HepG2 (cell line): ENCODE measurements around the gene NAALAD2. TPM values are rescaled to one million over a fixed set of nuclear protein-coding genes. Genes with fewer than 3 reads are reported as not detected.
A peak's percentile ranks its signal among the peaks of the same experiment; 100 is the strongest.

ENCODE experiments used
- CEBPG ChIP-seq: IDR thresholded peaks from 2 replicates; pipeline ENCODE4 v1.6.1; 2016
- ERF ChIP-seq: IDR thresholded peaks from 2 replicates; pipeline ENCODE4 v1.6.1; 2018; ENCODE audit warnings: missing biosample characterization, missing genetic modification reagents
- HOXA5 ChIP-seq: sonication (generic); formaldehyde crosslinking; IDR thresholded peaks from 2 replicates; pipeline ENCODE4 v1.4.0; 2020; ENCODE audit warnings: missing genetic modification reagents
- MIER2 ChIP-seq: IDR thresholded peaks from 2 replicates; pipeline ENCODE4 v1.6.1; 2016; ENCODE audit warnings: missing biosample characterization, missing genetic modification reagents
- PHF21A ChIP-seq: sonication (generic); formaldehyde crosslinking; IDR thresholded peaks from 2 replicates; pipeline ENCODE4 v1.5.0; 2020; ENCODE audit warnings: mild to moderate bottlenecking, missing genetic modification reagents
- RARG ChIP-seq: sonication (generic); formaldehyde crosslinking; IDR thresholded peaks from 2 replicates; pipeline ENCODE4 v1.4.0; 2020; ENCODE audit warnings: low read depth, mild to moderate bottlenecking, missing genetic modification reagents
- SP2 ChIP-seq: sonication (generic); formaldehyde crosslinking; IDR thresholded peaks from 2 replicates; pipeline ENCODE4 v1.5.1; 2020; ENCODE audit warnings: mild to moderate bottlenecking, missing genetic modification reagents
- ZNF30 ChIP-seq: sonication (generic); formaldehyde crosslinking; IDR thresholded peaks from 2 replicates; pipeline ENCODE4 v1.5.0; 2020; ENCODE audit warnings: mild to moderate bottlenecking, missing genetic modification reagents
- ZNF343 ChIP-seq: sonication (generic); formaldehyde crosslinking; IDR thresholded peaks from 2 replicates; pipeline ENCODE4 v1.4.0; 2020; ENCODE audit warnings: mild to moderate bottlenecking, missing genetic modification reagents
- ZNF354B ChIP-seq: sonication (generic); formaldehyde crosslinking; IDR thresholded peaks from 2 replicates; pipeline ENCODE4 v1.8.0; 2022; ENCODE audit warnings: mild to moderate bottlenecking, missing genetic modification reagents
- ZNF605 ChIP-seq: sonication (generic); formaldehyde crosslinking; IDR thresholded peaks from 2 replicates; pipeline ENCODE4 v1.8.0; 2022; ENCODE audit warnings: mild to moderate bottlenecking, missing genetic modification reagents
- ZNF816 ChIP-seq: sonication (generic); formaldehyde crosslinking; IDR thresholded peaks from 2 replicates; pipeline ENCODE4 v1.8.0; 2022; ENCODE audit warnings: missing genetic modification reagents, mild to moderate bottlenecking, borderline replicate concordance
- polyA plus RNA-seq, 8 experiments: library from polyadenylated mRNA; depleted of rRNA in 3 of 8; stranded (reverse) in 7 of 8; unstranded in 1 of 8; fragments of >200 nt; fragmentation: Illumina TruSeq in 4 of 8; extraction: Trizol in 4 of 8; gene quantifications; 2 replicates each; pipeline versions ENCODE4 v1.2.1 to v1.2.3, GENCODE V29; 2011 to 2016; ENCODE audit warnings: low read depth in 4 of 8, missing spikeins in 1 of 8, mixed read lengths in 1 of 8; ENCODE audit not compliant: insufficient read depth in 1 of 8
- total RNA-seq, 5 experiments: library from RNA; depleted of rRNA; stranded (reverse); fragments of >200 nt; fragmentation: Illumina TruSeq; extraction: Trizol; gene quantifications; 2 replicates each; pipeline ENCODE4 v1.2.3, GENCODE V29; 2016; ENCODE audit warnings: low read depth in 1 of 5
- TF ChIP-seq, protein P1 (sequence below): sonication (generic); formaldehyde crosslinking; IDR thresholded peaks from 2 replicates; pipeline ENCODE4 v1.5.0; 2020; ENCODE audit warnings: mild to moderate bottlenecking, missing genetic modification reagents
- TF ChIP-seq, protein P2 (sequence below): sonication (generic); formaldehyde crosslinking; IDR thresholded peaks from 2 replicates; pipeline ENCODE4 v1.5.1; 2020; ENCODE audit warnings: missing genetic modification reagents, mild to moderate bottlenecking, borderline replicate concordance
- TF ChIP-seq, protein P3 (sequence below): sonication (generic); formaldehyde crosslinking; conservative IDR thresholded peaks from 2 replicates; pipeline ENCODE4 v1.4.0; 2020; ENCODE audit warnings: missing genetic modification reagents
- TF ChIP-seq, protein P4 (sequence below): sonication (generic); formaldehyde crosslinking; IDR thresholded peaks from 2 replicates; pipeline ENCODE4 v1.5.1; 2020; ENCODE audit warnings: missing genetic modification reagents, mild to moderate bottlenecking, borderline replicate concordance
- TF ChIP-seq, protein P5 (sequence below): sonication (generic); formaldehyde crosslinking; IDR thresholded peaks from 2 replicates; pipeline ENCODE4 v1.4.0; 2020; ENCODE audit warnings: missing genetic modification reagents; ENCODE audit errors: not compliant biosample characterization
- TF ChIP-seq, protein P6 (sequence below): IDR thresholded peaks from 2 replicates; pipeline ENCODE4 v1.6.1; 2016; ENCODE audit warnings: missing genetic modification reagents, missing compliant biosample characterization
- TF ChIP-seq, protein P7 (sequence below): conservative IDR thresholded peaks from 2 replicates; pipeline ENCODE4 v1.6.1; 2018; ENCODE audit warnings: missing genetic modification reagents

Gene NAALAD2
- total and polyA plus RNA-seq, 2 of the 13 experiments (the other 11 are each of a cell fraction or from before 2014, with no cell fraction given), result 8.0 to 8.9 TPM

DNA sequence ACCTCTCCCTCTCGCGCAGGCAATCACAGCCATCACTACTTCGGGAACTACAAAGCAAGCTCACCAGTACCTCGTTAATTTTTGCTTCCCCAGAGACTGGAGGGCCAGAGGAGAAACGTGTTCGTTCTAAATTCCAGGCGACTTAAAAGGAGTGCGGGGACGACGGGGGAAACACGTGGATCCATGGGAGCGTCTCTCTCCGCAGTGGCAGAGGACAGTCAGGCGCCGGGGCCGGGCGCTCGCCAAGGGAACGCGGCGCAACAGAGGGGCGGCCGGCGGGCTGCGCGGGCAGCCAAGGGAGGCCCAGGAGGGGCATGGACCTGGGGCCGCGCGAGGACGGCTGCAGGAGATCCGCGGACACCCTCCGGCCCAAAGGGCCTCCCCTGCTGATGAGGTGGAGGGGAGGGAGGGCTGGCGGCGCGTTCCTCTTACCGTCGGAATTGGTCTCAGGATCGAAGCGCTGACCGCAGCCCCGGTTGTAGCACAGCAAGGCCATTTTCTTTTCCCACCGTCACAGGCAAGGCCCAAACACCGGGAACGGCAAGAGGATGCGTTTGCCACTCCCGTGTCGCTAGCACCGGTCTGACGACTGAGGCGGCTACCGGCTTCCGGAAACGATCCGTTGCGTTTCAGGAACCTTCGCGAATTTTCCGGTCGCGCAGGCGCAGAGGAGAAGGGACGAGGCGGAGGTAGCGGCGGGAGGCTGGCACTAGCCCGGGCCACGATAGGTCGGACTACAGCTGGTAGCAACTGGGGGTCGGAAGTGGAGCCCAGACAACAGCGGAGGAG is 88.2 kb downstream of the NAALAD2 start, which contains the start of gene CHORDC1 (continued):
- TF ChIP-seq, protein P1, sequence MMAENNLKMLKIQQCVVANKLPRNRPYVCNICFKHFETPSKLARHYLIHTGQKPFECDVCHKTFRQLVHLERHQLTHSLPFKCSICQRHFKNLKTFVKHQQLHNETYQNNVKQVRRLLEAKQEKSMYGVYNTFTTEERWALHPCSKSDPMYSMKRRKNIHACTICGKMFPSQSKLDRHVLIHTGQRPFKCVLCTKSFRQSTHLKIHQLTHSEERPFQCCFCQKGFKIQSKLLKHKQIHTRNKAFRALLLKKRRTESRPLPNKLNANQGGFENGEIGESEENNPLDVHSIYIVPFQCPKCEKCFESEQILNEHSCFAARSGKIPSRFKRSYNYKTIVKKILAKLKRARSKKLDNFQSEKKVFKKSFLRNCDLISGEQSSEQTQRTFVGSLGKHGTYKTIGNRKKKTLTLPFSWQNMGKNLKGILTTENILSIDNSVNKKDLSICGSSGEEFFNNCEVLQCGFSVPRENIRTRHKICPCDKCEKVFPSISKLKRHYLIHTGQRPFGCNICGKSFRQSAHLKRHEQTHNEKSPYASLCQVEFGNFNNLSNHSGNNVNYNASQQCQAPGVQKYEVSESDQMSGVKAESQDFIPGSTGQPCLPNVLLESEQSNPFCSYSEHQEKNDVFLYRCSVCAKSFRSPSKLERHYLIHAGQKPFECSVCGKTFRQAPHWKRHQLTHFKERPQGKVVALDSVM (CRISPR knock-in tag), result peak; percentile 38; the same call in 1 of the 2 replicates
- TF ChIP-seq ZNF30 (CRISPR knock-in tag) (no peak), ZNF605 (CRISPR knock-in tag) (peak; percentile 64; the same call in 1 of the 2 replicates), MIER2 (CRISPR knock-in tag) (no peak), CEBPG (CRISPR knock-in tag) (peak; percentile 23; the same call in 1 of the 2 replicates), ZNF816 (CRISPR knock-in tag) (peak; percentile 43; the same call in 1 of the 2 replicates), RARG (no peak; the same call in 1 of the 2 replicates), HOXA5 (no peak; the same call in 1 of the 2 replicates), ERF (CRISPR knock-in tag) (peak; percentile 75; the same call in 1 of the 2 replicates), PHF21A (no peak), SP2 (peak; percentile 41; the same call in 1 of the 2 replicates), ZNF354B (CRISPR knock-in tag) (0 out of 2 replicates have a peak, but pooled peaks have one; percentile 26), ZNF343 (no peak; the same call in 1 of the 2 replicates)
- TF ChIP-seq, protein P2, sequence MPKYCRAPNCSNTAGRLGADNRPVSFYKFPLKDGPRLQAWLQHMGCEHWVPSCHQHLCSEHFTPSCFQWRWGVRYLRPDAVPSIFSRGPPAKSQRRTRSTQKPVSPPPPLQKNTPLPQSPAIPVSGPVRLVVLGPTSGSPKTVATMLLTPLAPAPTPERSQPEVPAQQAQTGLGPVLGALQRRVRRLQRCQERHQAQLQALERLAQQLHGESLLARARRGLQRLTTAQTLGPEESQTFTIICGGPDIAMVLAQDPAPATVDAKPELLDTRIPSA, result peak; percentile 83; the same call in 1 of the 2 replicates
- TF ChIP-seq, protein P3, sequence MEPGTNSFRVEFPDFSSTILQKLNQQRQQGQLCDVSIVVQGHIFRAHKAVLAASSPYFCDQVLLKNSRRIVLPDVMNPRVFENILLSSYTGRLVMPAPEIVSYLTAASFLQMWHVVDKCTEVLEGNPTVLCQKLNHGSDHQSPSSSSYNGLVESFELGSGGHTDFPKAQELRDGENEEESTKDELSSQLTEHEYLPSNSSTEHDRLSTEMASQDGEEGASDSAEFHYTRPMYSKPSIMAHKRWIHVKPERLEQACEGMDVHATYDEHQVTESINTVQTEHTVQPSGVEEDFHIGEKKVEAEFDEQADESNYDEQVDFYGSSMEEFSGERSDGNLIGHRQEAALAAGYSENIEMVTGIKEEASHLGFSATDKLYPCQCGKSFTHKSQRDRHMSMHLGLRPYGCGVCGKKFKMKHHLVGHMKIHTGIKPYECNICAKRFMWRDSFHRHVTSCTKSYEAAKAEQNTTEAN (CRISPR knock-in tag), result no peak
- TF ChIP-seq, protein P4, sequence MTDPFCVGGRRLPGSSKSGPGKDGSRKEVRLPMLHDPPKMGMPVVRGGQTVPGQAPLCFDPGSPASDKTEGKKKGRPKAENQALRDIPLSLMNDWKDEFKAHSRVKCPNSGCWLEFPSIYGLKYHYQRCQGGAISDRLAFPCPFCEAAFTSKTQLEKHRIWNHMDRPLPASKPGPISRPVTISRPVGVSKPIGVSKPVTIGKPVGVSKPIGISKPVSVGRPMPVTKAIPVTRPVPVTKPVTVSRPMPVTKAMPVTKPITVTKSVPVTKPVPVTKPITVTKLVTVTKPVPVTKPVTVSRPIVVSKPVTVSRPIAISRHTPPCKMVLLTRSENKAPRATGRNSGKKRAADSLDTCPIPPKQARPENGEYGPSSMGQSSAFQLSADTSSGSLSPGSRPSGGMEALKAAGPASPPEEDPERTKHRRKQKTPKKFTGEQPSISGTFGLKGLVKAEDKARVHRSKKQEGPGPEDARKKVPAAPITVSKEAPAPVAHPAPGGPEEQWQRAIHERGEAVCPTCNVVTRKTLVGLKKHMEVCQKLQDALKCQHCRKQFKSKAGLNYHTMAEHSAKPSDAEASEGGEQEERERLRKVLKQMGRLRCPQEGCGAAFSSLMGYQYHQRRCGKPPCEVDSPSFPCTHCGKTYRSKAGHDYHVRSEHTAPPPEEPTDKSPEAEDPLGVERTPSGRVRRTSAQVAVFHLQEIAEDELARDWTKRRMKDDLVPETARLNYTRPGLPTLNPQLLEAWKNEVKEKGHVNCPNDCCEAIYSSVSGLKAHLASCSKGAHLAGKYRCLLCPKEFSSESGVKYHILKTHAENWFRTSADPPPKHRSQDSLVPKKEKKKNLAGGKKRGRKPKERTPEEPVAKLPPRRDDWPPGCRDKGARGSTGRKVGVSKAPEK (CRISPR knock-in tag), result no peak
- TF ChIP-seq, protein P5, sequence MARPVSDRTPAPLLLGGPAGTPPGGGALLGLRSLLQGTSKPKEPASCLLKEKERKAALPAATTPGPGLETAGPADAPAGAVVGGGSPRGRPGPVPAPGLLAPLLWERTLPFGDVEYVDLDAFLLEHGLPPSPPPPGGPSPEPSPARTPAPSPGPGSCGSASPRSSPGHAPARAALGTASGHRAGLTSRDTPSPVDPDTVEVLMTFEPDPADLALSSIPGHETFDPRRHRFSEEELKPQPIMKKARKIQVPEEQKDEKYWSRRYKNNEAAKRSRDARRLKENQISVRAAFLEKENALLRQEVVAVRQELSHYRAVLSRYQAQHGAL (CRISPR knock-in tag), result no peak
- TF ChIP-seq, protein P6, sequence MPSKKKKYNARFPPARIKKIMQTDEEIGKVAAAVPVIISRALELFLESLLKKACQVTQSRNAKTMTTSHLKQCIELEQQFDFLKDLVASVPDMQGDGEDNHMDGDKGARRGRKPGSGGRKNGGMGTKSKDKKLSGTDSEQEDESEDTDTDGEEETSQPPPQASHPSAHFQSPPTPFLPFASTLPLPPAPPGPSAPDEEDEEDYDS, result peak; percentile 36; the same call in 1 of the 2 replicates
- TF ChIP-seq, protein P7, sequence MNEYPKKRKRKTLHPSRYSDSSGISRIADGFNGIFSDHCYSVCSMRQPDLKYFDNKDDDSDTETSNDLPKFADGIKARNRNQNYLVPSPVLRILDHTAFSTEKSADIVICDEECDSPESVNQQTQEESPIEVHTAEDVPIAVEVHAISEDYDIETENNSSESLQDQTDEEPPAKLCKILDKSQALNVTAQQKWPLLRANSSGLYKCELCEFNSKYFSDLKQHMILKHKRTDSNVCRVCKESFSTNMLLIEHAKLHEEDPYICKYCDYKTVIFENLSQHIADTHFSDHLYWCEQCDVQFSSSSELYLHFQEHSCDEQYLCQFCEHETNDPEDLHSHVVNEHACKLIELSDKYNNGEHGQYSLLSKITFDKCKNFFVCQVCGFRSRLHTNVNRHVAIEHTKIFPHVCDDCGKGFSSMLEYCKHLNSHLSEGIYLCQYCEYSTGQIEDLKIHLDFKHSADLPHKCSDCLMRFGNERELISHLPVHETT (CRISPR knock-in tag), result 0 out of 2 replicates have a peak, but pooled peaks have one; percentile 50
